ENCODE data around the gene DUSP16. TPM values are rescaled to one million over a fixed set of nuclear protein-coding genes. Genes with fewer than 3 reads are reported as not detected.
"Not testable (repeated sequence)": the region's sequence is repeated elsewhere in the genome, so short reads cannot be mapped to it uniquely, and the experiment has no call there.

DUSP16 gene
- total RNA-seq, 2 donors from 2014 or later: 12.9 to 23.4 TPM

GRCh38 chr12:12474931-12475795 lies 87.5 kb downstream of the DUSP16 start:
- Histone ChIP-seq H3K9me3 (no peaks in the 10 kb centered on the region), H3K4me3 (no peak overlapping the region), H3K4me1 (ENCODE audit: control insufficient read depth in 1 of 2, low read depth in 2 of 2) (no peaks in the 10 kb centered on the region), H3K27ac (no peak overlapping the region), H3K36me3 (peaks cover 23% of the 10 kb centered on the region), H3K27me3 (replicated peaks; ENCODE audit: insufficient read depth) (no peaks in the 10 kb centered on the region)
- no peak for ATAC-seq (ENCODE audit: insufficient number of reproducible peaks, low FRiP score, low read depth)
- no peak for TF ChIP-seq CTCF (IDR thresholded peaks at IDR 0.05)
- DNase-seq (ENCODE audit: low spot score): no peak

- ATAC-seq (ENCODE audit: insufficient number of reproducible peaks, low FRiP score, low read depth) (no peak), DNase-seq (ENCODE audit: low spot score) (no peak)
- Histone ChIP-seq H3K9me3 (no peaks in the 10 kb centered on the region), H3K27me3 (replicated peaks; ENCODE audit: insufficient read depth) (no peaks in the 10 kb centered on the region), H3K4me1 (ENCODE audit: control insufficient read depth in 1 of 2, low read depth in 2 of 2) (no peaks in the 10 kb centered on the region), H3K27ac (no peak overlapping the region), H3K4me3 (no peak overlapping the region), H3K36me3 (peaks cover 23% of the 10 kb centered on the region)
- TF ChIP-seq CTCF (IDR thresholded peaks at IDR 0.05): no peak
Observed at GRCh38 chr12:12474471-12474928, 88.2 kb downstream of the DUSP16 start.

GRCh38 chr12:12473223-12473622 lies 89.4 kb downstream of the DUSP16 start:
- H3K4me1 ChIP-seq (ENCODE audit: control insufficient read depth in 1 of 2, low read depth in 2 of 2): no peaks in the 10 kb centered on the region
- no peak overlapping the region for H3K27ac ChIP-seq
- no peak overlapping the region for H3K4me3 ChIP-seq
- no peaks in the 10 kb centered on the region for H3K9me3 ChIP-seq
- no peaks in the 10 kb centered on the region for H3K27me3 ChIP-seq (replicated peaks; ENCODE audit: insufficient read depth)
- TF ChIP-seq CTCF (IDR thresholded peaks at IDR 0.05): no peak
- ATAC-seq (ENCODE audit: insufficient number of reproducible peaks, low FRiP score, low read depth): no peak
- no peak for DNase-seq (ENCODE audit: low spot score)
- peaks cover 18% of the 10 kb centered on the region for H3K36me3 ChIP-seq

- not testable (repeated sequence) for H3K9me3 ChIP-seq; ATAC-seq (ENCODE audit: insufficient number of reproducible peaks, low FRiP score, low read depth); H3K4me1 ChIP-seq (ENCODE audit: control insufficient read depth in 1 of 2, low read depth in 2 of 2); DNase-seq (ENCODE audit: low spot score); H3K4me3 ChIP-seq; H3K27ac ChIP-seq; H3K27me3 ChIP-seq (replicated peaks; ENCODE audit: insufficient read depth)
- peaks cover 13% of the 10 kb centered on the region for H3K36me3 ChIP-seq
Observed at GRCh38 chr12:12471982-12472961, 90.4 kb downstream of the DUSP16 start.

GRCh38 chr12:12470751-12471306 lies 91.8 kb downstream of the DUSP16 start:
- TF ChIP-seq CTCF (IDR thresholded peaks at IDR 0.05): no peak
- H3K27me3 ChIP-seq (replicated peaks; ENCODE audit: insufficient read depth): no peaks in the 10 kb centered on the region
- no peak for DNase-seq (ENCODE audit: low spot score)
- no peak overlapping the region for H3K4me3 ChIP-seq
- H3K4me1 ChIP-seq (ENCODE audit: control insufficient read depth in 1 of 2, low read depth in 2 of 2): no peaks in the 10 kb centered on the region
- no peak for ATAC-seq (ENCODE audit: insufficient number of reproducible peaks, low FRiP score, low read depth)
- H3K36me3 ChIP-seq: peaks cover 9% of the 10 kb centered on the region
- no peak overlapping the region for H3K27ac ChIP-seq
- no peaks in the 10 kb centered on the region for H3K9me3 ChIP-seq

All from thoracic aorta (tissue), 2 donors.